Rectal smooth muscle tissue (tissue), 1 donor: ENCODE measurements around the gene DTNA.

ENCODE experiments used
- H3K27ac ChIP-seq: one replicate; pipeline ENCODE4 v1.7.0; 2013; ENCODE audit warnings: low read depth, low read length, inconsistent platforms
- H3K27me3 ChIP-seq: one replicate; pipeline ENCODE4 v1.7.0; 2013; ENCODE audit warnings: low read length; ENCODE audit not compliant: control insufficient read depth, insufficient read depth
- H3K36me3 ChIP-seq: one replicate; pipeline ENCODE4 v1.7.0; 2013; ENCODE audit warnings: low read length; ENCODE audit not compliant: control insufficient read depth, insufficient read depth
- H3K4me1 ChIP-seq: one replicate; pipeline ENCODE4 v1.7.0; 2013; ENCODE audit warnings: low read length; ENCODE audit not compliant: control insufficient read depth, insufficient read depth
- H3K4me3 ChIP-seq: one replicate; pipeline ENCODE4 v1.7.0; 2013; ENCODE audit warnings: low read length
- H3K9ac ChIP-seq: one replicate; pipeline ENCODE4 v1.7.0; 2013; ENCODE audit warnings: low read length

DTNA gene

GRCh38 chr18:34752056-34752455 lies 42.0 kb downstream of the DTNA start:
- no peaks in the 10 kb centered on the region for H3K36me3 ChIP-seq
- no peak overlapping the region for H3K9ac ChIP-seq
- no peak overlapping the region for H3K4me3 ChIP-seq
- H3K27me3 ChIP-seq: no peaks in the 10 kb centered on the region
- peaks cover 3% of the 10 kb centered on the region for H3K4me1 ChIP-seq
- no peak overlapping the region for H3K27ac ChIP-seq

- peaks cover 3% of the 10 kb centered on the region for H3K4me1 ChIP-seq
- H3K27me3 ChIP-seq: no peaks in the 10 kb centered on the region
- H3K27ac ChIP-seq: no peak overlapping the region
- H3K9ac ChIP-seq: no peak overlapping the region
- no peak overlapping the region for H3K4me3 ChIP-seq
- no peaks in the 10 kb centered on the region for H3K36me3 ChIP-seq
Observed at GRCh38 chr18:34754300-34754699, 44.2 kb downstream of the DTNA start.

- Histone ChIP-seq H3K27ac (no peak overlapping the region), H3K36me3 (no peaks in the 10 kb centered on the region), H3K9ac (no peak overlapping the region), H3K4me3 (no peak overlapping the region), H3K27me3 (no peaks in the 10 kb centered on the region), H3K4me1 (no peaks in the 10 kb centered on the region)
Observed at GRCh38 chr18:34757666-34758065, 47.6 kb downstream of the DTNA start.

- H3K27ac ChIP-seq: no peak overlapping the region
- no peaks in the 10 kb centered on the region for H3K4me1 ChIP-seq
- H3K27me3 ChIP-seq: no peaks in the 10 kb centered on the region
- no peak overlapping the region for H3K9ac ChIP-seq
- no peak overlapping the region for H3K4me3 ChIP-seq
- no peaks in the 10 kb centered on the region for H3K36me3 ChIP-seq
Observed at GRCh38 chr18:34758378-34758948, 48.4 kb downstream of the DTNA start.

- no peaks in the 10 kb centered on the region for H3K27me3 ChIP-seq
- H3K36me3 ChIP-seq: no peaks in the 10 kb centered on the region
- H3K27ac ChIP-seq: no peak overlapping the region
- H3K4me1 ChIP-seq: no peaks in the 10 kb centered on the region
- no peak overlapping the region for H3K9ac ChIP-seq
- no peak overlapping the region for H3K4me3 ChIP-seq
Observed at GRCh38 chr18:34760444-34760843, 50.3 kb downstream of the DTNA start.

GRCh38 chr18:34764451-34764850 lies 54.4 kb downstream of the DTNA start:
- H3K27ac ChIP-seq: no peak overlapping the region

GRCh38 chr18:34767601-34768027 lies 57.5 kb downstream of the DTNA start:
- Histone ChIP-seq H3K27me3 (no peaks in the 10 kb centered on the region), H3K4me3 (no peak overlapping the region), H3K4me1 (no peaks in the 10 kb centered on the region), H3K9ac (no peak overlapping the region), H3K27ac (no peak overlapping the region), H3K36me3 (no peaks in the 10 kb centered on the region)

More at GRCh38 chr18:34764451-34764850, 54.4 kb downstream of the DTNA start:
- Histone ChIP-seq H3K4me1 (no peaks in the 10 kb centered on the region), H3K27me3 (no peaks in the 10 kb centered on the region), H3K4me3 (no peak overlapping the region), H3K9ac (no peak overlapping the region), H3K36me3 (no peaks in the 10 kb centered on the region)

- Histone ChIP-seq H3K27me3 (no peaks in the 10 kb centered on the region), H3K9ac (no peak overlapping the region), H3K36me3 (no peaks in the 10 kb centered on the region), H3K4me3 (no peak overlapping the region), H3K4me1 (peaks cover 9% of the 10 kb centered on the region), H3K27ac (no peak overlapping the region)
Observed at GRCh38 chr18:34771958-34772357, 61.9 kb downstream of the DTNA start.

GRCh38 chr18:34772887-34773286 lies 62.8 kb downstream of the DTNA start:
- H3K4me3 ChIP-seq: no peak overlapping the region
- no peaks in the 10 kb centered on the region for H3K36me3 ChIP-seq
- H3K27me3 ChIP-seq: no peaks in the 10 kb centered on the region
- no peak overlapping the region for H3K9ac ChIP-seq
- peak overlapping the region; percentile 70 for H3K27ac ChIP-seq
- H3K4me1 ChIP-seq: peaks cover 9% of the 10 kb centered on the region

GRCh38 chr18:34773378-34773777 lies 63.3 kb downstream of the DTNA start:
- Histone ChIP-seq H3K27ac (peak overlapping the region; percentile 70), H3K9ac (no peak overlapping the region), H3K4me3 (no peak overlapping the region)

GRCh38 chr18:34773961-34774766 lies 64.1 kb downstream of the DTNA start:
- Histone ChIP-seq H3K4me3 (no peak overlapping the region), H3K9ac (no peak overlapping the region), H3K4me1 (peaks cover 9% of the 10 kb centered on the region)

More at GRCh38 chr18:34773378-34773777, 63.3 kb downstream of the DTNA start:
- Histone ChIP-seq H3K36me3 (no peaks in the 10 kb centered on the region), H3K4me1 (peaks cover 9% of the 10 kb centered on the region), H3K27me3 (no peaks in the 10 kb centered on the region)

GRCh38 chr18:34775461-34775860 lies 65.4 kb downstream of the DTNA start:
- Histone ChIP-seq H3K27ac (no peak overlapping the region), H3K36me3 (no peaks in the 10 kb centered on the region), H3K27me3 (no peaks in the 10 kb centered on the region), H3K4me1 (peaks cover 9% of the 10 kb centered on the region), H3K9ac (no peak overlapping the region), H3K4me3 (no peak overlapping the region)

More at GRCh38 chr18:34773961-34774766, 64.1 kb downstream of the DTNA start:
- Histone ChIP-seq H3K27ac (peak overlapping the region; percentile 56), H3K36me3 (no peaks in the 10 kb centered on the region), H3K27me3 (no peaks in the 10 kb centered on the region)

- Histone ChIP-seq H3K27ac (no peak overlapping the region), H3K4me1 (peaks cover 2% of the 10 kb centered on the region), H3K27me3 (no peaks in the 10 kb centered on the region), H3K4me3 (no peak overlapping the region), H3K9ac (no peak overlapping the region), H3K36me3 (no peaks in the 10 kb centered on the region)
Observed at GRCh38 chr18:34779112-34779511, 69.0 kb downstream of the DTNA start.
